Neural progenitor cell (in vitro differentiated cells): ENCODE measurements around the gene PCDH9. TPM values are rescaled to one million over a fixed set of nuclear protein-coding genes. Genes with fewer than 3 reads are reported as not detected.
A peak's percentile ranks its signal among the peaks of the same experiment; 100 is the strongest.

Experiments
- DNase-seq: peaks from one replicate; pipeline ENCODE4 v3.0.0-alpha.2; 2016; ENCODE audit warnings: low spot score
- H2AFZ ChIP-seq: fragments of 200-600 bp; sonication (generic); replicated peaks from 2 replicates; pipeline ENCODE4 v1.6.1; 2016; ENCODE audit warnings: antibody characterized with exemption
- H3F3A ChIP-seq: fragments of 200-600 bp; sonication (generic); 2 replicates; pipeline ENCODE4 v1.6.1; 2016; ENCODE audit warnings: antibody characterized with exemption, low read depth
- H3K27ac ChIP-seq: fragments of 200-600 bp; sonication (generic); 2 replicates; pipeline ENCODE4 v1.5.1; 2016; ENCODE audit warnings: mild to moderate bottlenecking
- H3K27me3 ChIP-seq: fragments of 200-600 bp; sonication (generic); 2 replicates; pipeline ENCODE4 v1.6.1; 2016; ENCODE audit warnings: mild to moderate bottlenecking, moderate library complexity
- H3K36me3 ChIP-seq: fragments of 200-600 bp; sonication (generic); 2 replicates; pipeline ENCODE4 v1.5.1; 2016
- H3K4me1 ChIP-seq: fragments of 200-600 bp; sonication (generic); 2 replicates; pipeline ENCODE4 v1.6.1; 2016; ENCODE audit warnings: mixed run types
- H3K4me2 ChIP-seq: fragments of 200-600 bp; sonication (generic); 2 replicates; pipeline ENCODE4 v1.6.1; 2016
- H3K4me3 ChIP-seq: fragments of 200-600 bp; sonication (generic); 2 replicates; pipeline ENCODE4 v1.5.1; 2016
- H3K79me2 ChIP-seq: fragments of 200-600 bp; sonication (generic); 2 replicates; pipeline ENCODE4 v1.6.1; 2016; ENCODE audit warnings: low read depth
- H3K9ac ChIP-seq: fragments of 200-600 bp; sonication (generic); 2 replicates; pipeline ENCODE4 v1.6.1; 2016
- H3K9me3 ChIP-seq: fragments of 200-600 bp; sonication (generic); 2 replicates; pipeline ENCODE4 v1.5.1; 2016; ENCODE audit warnings: low read depth
- H4K20me1 ChIP-seq: fragments of 200-600 bp; sonication (generic); 2 replicates; pipeline ENCODE4 v1.6.1; 2016; ENCODE audit warnings: low read depth
- H3K27ac Mint-ChIP-seq: 3 replicates; pipeline ENCODE4 v1.8.0; 2021; ENCODE audit warnings: mixed read lengths
- H3K27me3 Mint-ChIP-seq: 2 replicates; pipeline ENCODE4 v1.8.0; 2022; ENCODE audit warnings: low read depth, mild to moderate bottlenecking, inconsistent platforms, moderate library complexity, mixed read lengths; ENCODE audit not compliant: insufficient read depth
- H3K36me3 Mint-ChIP-seq: 3 replicates; pipeline ENCODE4 v1.8.0; 2021; ENCODE audit warnings: mixed read lengths
- H3K4me1 Mint-ChIP-seq: 3 replicates; pipeline ENCODE4 v1.8.0; 2021; ENCODE audit warnings: mixed read lengths
- H3K4me3 Mint-ChIP-seq: 3 replicates; pipeline ENCODE4 v1.8.0; 2021; ENCODE audit warnings: mild to moderate bottlenecking, moderate library complexity, mixed read lengths
- H3K9me3 Mint-ChIP-seq: 3 replicates; pipeline ENCODE4 v1.8.0; 2020; ENCODE audit warnings: mixed read lengths
- EZH2 ChIP-seq: fragments of 200-600 bp; sonication (generic); IDR thresholded peaks from 2 replicates; pipeline ENCODE4 v1.6.1; 2017; ENCODE audit warnings: antibody characterized with exemption, mild to moderate bottlenecking, moderate library complexity
- EZH2phosphoT487 ChIP-seq: fragments of 200-600 bp; sonication (generic); IDR thresholded peaks from 2 replicates; pipeline ENCODE4 v1.6.1; 2017; ENCODE audit warnings: antibody characterized with exemption
- total RNA-seq: library from RNA; depleted of rRNA; stranded (reverse); fragments of >200 nt; gene quantifications from 2 replicates; pipeline ENCODE4 v1.2.3, GENCODE V29; 2015; ENCODE audit warnings: low replicate concordance
- TF ChIP-seq, protein P1 (sequence below): fragments of 200-600 bp; sonication (generic); IDR thresholded peaks from 2 replicates; pipeline ENCODE4 v1.5.1; 2017; ENCODE audit warnings: antibody characterized with exemption, mild to moderate bottlenecking

Gene PCDH9
- total RNA-seq, 1 donor from 2014 or later = 0.24 TPM

DNA sequence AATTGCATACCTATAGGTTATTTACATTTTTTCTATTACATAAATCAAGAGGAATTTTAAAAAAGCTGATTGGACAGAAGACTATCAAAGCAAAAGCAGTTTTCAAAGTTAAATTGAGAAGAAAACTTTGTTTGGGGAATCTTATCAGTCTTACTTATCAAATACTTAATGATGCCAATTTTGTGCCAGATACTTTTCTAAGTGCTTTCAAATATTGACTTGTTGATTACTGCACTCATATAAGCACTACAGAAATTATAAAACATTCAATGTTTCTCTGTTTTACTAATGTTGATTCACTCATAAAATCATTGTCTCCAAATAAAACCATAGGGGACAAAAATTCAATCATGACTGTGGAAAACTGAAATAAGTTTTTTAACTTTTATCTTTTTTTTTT lies 36.2 kb downstream of the PCDH9 start:
- no peak overlapping the region for H2AFZ ChIP-seq
- no peak overlapping the region for H3K27ac Mint-ChIP-seq
- no peaks in the 10 kb centered on the region for H3K36me3 Mint-ChIP-seq
- no peaks in the 10 kb centered on the region for H3F3A ChIP-seq
- no peak overlapping the region for H3K4me3 ChIP-seq
- no peak overlapping the region for H3K4me2 ChIP-seq
- no peaks in the 10 kb centered on the region for H4K20me1 ChIP-seq
- no peak for DNase-seq
- H3K9me3 Mint-ChIP-seq = peaks cover 2% of the 10 kb centered on the region
- H3K4me3 Mint-ChIP-seq = no peak overlapping the region
- TF ChIP-seq, protein P1, sequence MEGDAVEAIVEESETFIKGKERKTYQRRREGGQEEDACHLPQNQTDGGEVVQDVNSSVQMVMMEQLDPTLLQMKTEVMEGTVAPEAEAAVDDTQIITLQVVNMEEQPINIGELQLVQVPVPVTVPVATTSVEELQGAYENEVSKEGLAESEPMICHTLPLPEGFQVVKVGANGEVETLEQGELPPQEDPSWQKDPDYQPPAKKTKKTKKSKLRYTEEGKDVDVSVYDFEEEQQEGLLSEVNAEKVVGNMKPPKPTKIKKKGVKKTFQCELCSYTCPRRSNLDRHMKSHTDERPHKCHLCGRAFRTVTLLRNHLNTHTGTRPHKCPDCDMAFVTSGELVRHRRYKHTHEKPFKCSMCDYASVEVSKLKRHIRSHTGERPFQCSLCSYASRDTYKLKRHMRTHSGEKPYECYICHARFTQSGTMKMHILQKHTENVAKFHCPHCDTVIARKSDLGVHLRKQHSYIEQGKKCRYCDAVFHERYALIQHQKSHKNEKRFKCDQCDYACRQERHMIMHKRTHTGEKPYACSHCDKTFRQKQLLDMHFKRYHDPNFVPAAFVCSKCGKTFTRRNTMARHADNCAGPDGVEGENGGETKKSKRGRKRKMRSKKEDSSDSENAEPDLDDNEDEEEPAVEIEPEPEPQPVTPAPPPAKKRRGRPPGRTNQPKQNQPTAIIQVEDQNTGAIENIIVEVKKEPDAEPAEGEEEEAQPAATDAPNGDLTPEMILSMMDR = no peak
- TF ChIP-seq EZH2 (no peak), EZH2phosphoT487 (no peak)
- H3K27me3 ChIP-seq = peaks cover 14% of the 10 kb centered on the region
- H3K9ac ChIP-seq = no peak overlapping the region
- H3K27me3 Mint-ChIP-seq = no peaks in the 10 kb centered on the region
- H3K36me3 ChIP-seq = no peaks in the 10 kb centered on the region
- H3K79me2 ChIP-seq = no peaks in the 10 kb centered on the region
- no peaks in the 10 kb centered on the region for H3K9me3 ChIP-seq
- H3K4me1 ChIP-seq = peaks cover 4% of the 10 kb centered on the region
- H3K27ac ChIP-seq = no peak overlapping the region
- H3K4me1 Mint-ChIP-seq = peaks cover 14% of the 10 kb centered on the region

DNA sequence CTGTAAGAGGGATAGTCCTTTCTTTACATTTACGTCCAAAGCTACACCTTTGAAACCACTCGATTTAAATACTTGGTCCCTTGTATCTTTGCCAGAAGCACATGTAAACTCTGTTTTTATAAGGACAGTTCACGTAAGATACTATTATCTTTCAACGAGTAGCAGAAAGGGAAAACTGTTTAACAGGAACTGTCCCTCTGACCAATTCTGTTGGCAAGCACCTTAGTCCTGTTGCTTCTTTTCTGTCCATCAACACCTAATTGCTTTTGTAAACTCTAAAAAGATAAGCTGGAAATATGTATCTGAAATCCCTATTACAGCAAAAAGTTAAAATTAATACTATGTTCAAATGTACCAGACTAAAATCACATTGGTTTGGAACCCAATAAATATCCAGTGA lies 37.4 kb downstream of the PCDH9 start:
- Mint-ChIP-seq H3K27ac (no peak overlapping the region), H3K9me3 (peaks cover 2% of the 10 kb centered on the region), H3K4me3 (no peak overlapping the region), H3K4me1 (peaks cover 17% of the 10 kb centered on the region), H3K36me3 (no peaks in the 10 kb centered on the region), H3K27me3 (no peaks in the 10 kb centered on the region)
- peaks cover 26% of the 10 kb centered on the region for H3K27me3 ChIP-seq
- H3K4me3 ChIP-seq = no peak overlapping the region
- no peak overlapping the region for H3K27ac ChIP-seq
- H4K20me1 ChIP-seq = no peaks in the 10 kb centered on the region
- H3K4me2 ChIP-seq = no peak overlapping the region
- no peaks in the 10 kb centered on the region for H3K9me3 ChIP-seq
- H3K79me2 ChIP-seq = no peaks in the 10 kb centered on the region
- no peak overlapping the region for H3K9ac ChIP-seq
- TF ChIP-seq EZH2phosphoT487 (no peak), EZH2 (no peak)
- TF ChIP-seq, protein P1 = no peak
- no peaks in the 10 kb centered on the region for H3K36me3 ChIP-seq
- no peak for DNase-seq
- peaks cover 4% of the 10 kb centered on the region for H3K4me1 ChIP-seq
- no peak overlapping the region for H2AFZ ChIP-seq
- H3F3A ChIP-seq = no peaks in the 10 kb centered on the region

DNA sequence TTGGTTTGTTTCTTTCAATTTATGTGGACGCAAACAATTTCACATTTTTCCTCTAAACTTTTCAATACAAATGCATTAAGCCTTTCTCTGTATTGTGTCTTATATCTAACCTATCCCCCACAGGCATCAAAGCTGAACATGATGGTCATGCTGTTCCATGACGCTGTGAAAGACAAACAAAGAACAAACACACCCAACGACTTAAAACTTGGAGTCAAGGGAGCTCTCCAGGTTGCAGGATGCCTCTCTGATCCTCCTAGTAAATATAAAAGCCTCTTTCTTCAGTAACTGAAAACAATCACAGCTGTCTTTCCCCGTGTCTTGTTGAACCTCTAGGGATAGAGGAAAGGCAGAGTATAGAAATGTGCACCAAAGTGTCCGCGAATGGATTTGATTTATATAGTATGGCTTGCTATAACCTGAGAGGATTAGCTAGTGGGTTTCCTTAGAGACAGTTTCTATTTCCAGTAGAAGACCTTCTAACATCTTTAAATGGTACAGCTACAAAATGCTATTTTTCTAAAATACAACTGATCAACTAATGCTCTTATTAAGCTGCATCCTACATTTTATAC lies 43.1 kb downstream of the PCDH9 start:
- no peaks in the 10 kb centered on the region for H3F3A ChIP-seq
- H3K9ac ChIP-seq = no peak overlapping the region
- H3K4me3 Mint-ChIP-seq = peak overlapping the region; percentile 58
- no peaks in the 10 kb centered on the region for H3K36me3 Mint-ChIP-seq
- H3K4me1 ChIP-seq = peaks cover 13% of the 10 kb centered on the region
- H3K79me2 ChIP-seq = no peaks in the 10 kb centered on the region
- H3K9me3 ChIP-seq = no peaks in the 10 kb centered on the region
- DNase-seq = peak; percentile 30
- peak overlapping the region; percentile 96 for H3K27ac Mint-ChIP-seq
- H3K4me2 ChIP-seq = peak overlapping the region; percentile 27
- no peak overlapping the region for H3K27ac ChIP-seq
- H3K27me3 ChIP-seq = peaks cover 15% of the 10 kb centered on the region
- no peaks in the 10 kb centered on the region for H3K27me3 Mint-ChIP-seq
- peaks cover 25% of the 10 kb centered on the region for H3K4me1 Mint-ChIP-seq
- H3K36me3 ChIP-seq = no peaks in the 10 kb centered on the region
- no peaks in the 10 kb centered on the region for H4K20me1 ChIP-seq
- H3K9me3 Mint-ChIP-seq = no peaks in the 10 kb centered on the region
- peak overlapping the region; percentile 66 for H2AFZ ChIP-seq
- H3K4me3 ChIP-seq = no peak overlapping the region
- TF ChIP-seq EZH2phosphoT487 (no peak), EZH2 (no peak)
- TF ChIP-seq, protein P1 = no peak
